Peyer's patch (tissue), 4 donors: ENCODE results near the gene FYB1.

Source experiments
- CTCF ChIP-seq, 6 experiments: fragments of 450-650 bp in 4 of 6; fragments of 200-600 bp in 2 of 6; sonication (generic) in 1 of 6; IDR thresholded peaks; one replicate each; pipeline ENCODE4 v1.5.1; 2017 to 2019; ENCODE audit warnings: antibody characterized with exemption in 6 of 6, mild to moderate bottlenecking in 3 of 6, moderate library complexity in 1 of 6
- POLR2A ChIP-seq, 2 donors: fragments of 450-650 bp; IDR thresholded peaks; one replicate each; pipeline ENCODE4 v1.5.1; 2017; ENCODE audit warnings: antibody characterized with exemption in 2 of 2, mild to moderate bottlenecking in 2 of 2, moderate library complexity in 2 of 2

DNA sequence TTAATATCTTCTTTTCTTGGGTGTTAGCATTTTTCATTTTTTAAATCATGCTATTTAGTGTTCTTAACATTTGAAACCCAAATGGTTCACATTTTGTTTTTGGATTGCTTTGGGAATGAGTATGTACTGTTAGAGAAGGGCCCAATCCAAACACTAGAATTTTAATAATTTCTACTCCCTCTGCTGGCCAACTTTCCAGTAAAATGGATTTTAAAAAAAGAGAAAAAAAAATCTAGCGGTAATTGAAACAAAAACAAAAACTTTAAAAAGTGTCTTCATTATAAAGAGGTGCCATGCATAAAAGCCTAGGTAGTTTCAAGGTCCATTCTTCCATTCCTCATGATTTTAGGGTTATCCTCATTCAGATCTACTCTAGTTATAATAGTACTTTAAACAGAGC lies 113.0 kb downstream of the FYB1 start:
- peak in 3 of 6 experiments; percentile 8 to 20 (median 16) for TF ChIP-seq CTCF (IDR thresholded peaks at IDR 0.05)
- TF ChIP-seq POLR2A (IDR thresholded peaks at IDR 0.05): no peak
